ENCODE results near the gene UBA52. TPM values are rescaled to one million over a fixed set of nuclear protein-coding genes. Genes with fewer than 3 reads are reported as not detected.

The UBA52 gene
- total and polyA plus RNA-seq, 2 of the 8 experiments (the other 6 are each of a cell fraction or from before 2014, with no cell fraction given), result 1,340 to 5,409 TPM

DNA sequence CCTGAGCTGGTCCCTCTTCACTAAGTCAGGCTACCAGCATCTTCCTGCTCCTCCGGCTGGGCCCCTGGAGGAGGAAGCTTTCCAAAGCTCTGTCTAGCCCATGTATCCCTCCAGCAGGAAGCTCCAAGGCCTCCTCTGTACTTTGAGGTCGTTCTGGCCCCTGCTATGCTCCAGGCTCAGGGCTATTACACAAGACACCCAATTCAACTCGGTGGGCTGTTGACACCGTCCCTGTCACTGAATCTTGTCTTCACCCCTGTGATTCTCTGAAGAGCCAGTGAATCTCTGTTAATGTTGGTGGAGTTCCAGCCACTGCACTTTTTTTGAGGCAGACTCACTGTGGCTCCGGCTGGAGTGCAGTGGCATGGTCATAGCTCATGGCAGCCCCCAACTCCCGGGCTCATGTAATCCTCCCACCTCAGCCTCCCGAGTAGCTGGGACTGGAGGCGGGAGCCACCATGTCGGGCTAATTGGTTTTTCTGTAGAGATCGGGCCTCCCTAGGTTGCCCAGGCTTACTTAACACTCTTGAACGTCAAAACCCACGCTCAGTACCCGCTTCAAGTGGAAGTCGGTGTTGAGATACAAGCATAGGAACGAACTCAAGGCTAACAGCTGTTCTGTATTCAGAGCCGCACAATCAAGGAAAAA lies 16.4 kb downstream of the UBA52 start:
- H2AK5ac ChIP-seq (ENCODE audit: low read depth, low read length), result no peak overlapping the region
- peak overlapping the region; percentile 89 for H2BK15ac ChIP-seq (ENCODE audit: low read length)
- H3K4ac ChIP-seq (replicated peaks; ENCODE audit: insufficient read length, low read depth, low read length), result peak overlapping the region; percentile 40
- FAIRE-seq (no peak), DNase-seq (ENCODE audit: low read depth in 1 of 2, low spot score in 2 of 2) (no peak)
- H4K20me1 ChIP-seq (replicated peaks in 1 of 2; ENCODE audit: control insufficient read depth in 1 of 2, insufficient read depth in 2 of 2, low read length in 2 of 2), result peaks cover 0 to 3% of the 10 kb centered on the region in 2 experiments
- H4K8ac ChIP-seq (ENCODE audit: extremely low read depth, insufficient read depth, low read length), result no peak overlapping the region
- TF ChIP-seq ASH2L (IDR thresholded peaks at IDR 0.05; ENCODE audit: low read length), result no peak
- peak; percentile 8 for TF ChIP-seq EZH2 (IDR thresholded peaks at IDR 0.05; ENCODE audit: low read depth, low read length, severe bottlenecking)
- TF ChIP-seq RXRA (IDR thresholded peaks at IDR 0.05; ENCODE audit: insufficient read depth, low read depth, low read length), result no peak
- no peaks in the 10 kb centered on the region for H3K36me3 ChIP-seq (ENCODE audit: control insufficient read depth in 2 of 4, insufficient read depth in 4 of 4, low read length in 3 of 4)
- peaks cover 2 to 11% (median 6%) of the 10 kb centered on the region in 4 experiments for H3K4me1 ChIP-seq (replicated peaks in 1 of 4; ENCODE audit: control insufficient read depth in 3 of 4, insufficient read depth in 4 of 4, low read length in 3 of 4)
- no peaks in the 10 kb centered on the region for H3K79me1 ChIP-seq (ENCODE audit: low read depth, low read length)
- H2BK12ac ChIP-seq (ENCODE audit: low read depth, low read length), result 0 out of 2 replicates have a peak overlapping the region, but pooled peaks have one; percentile 60
- peak overlapping the region in 2 of 4 experiments; percentile 71 to 86; a peak in 2 of 7 replicates for H3K9ac ChIP-seq (replicated peaks in 1 of 4; ENCODE audit: extremely low read depth in 1 of 4, low read depth in 3 of 4, low read length in 3 of 4)
- peak overlapping the region; percentile 75 to 95 for H3K4me2 ChIP-seq (ENCODE audit: insufficient read depth in 1 of 2, low read depth in 2 of 2, low read length in 2 of 2)
- H3K27me3 ChIP-seq (replicated peaks in 1 of 4; ENCODE audit: control insufficient read depth in 3 of 4, extremely low read depth in 1 of 4, insufficient read depth in 3 of 4, low read length in 3 of 4), result no peaks in the 10 kb centered on the region; a peak in 1 of 7 replicates
- H2AFZ ChIP-seq (ENCODE audit: low read length), result peak overlapping the region; percentile 91; the same call in 1 of the 2 replicates
- H2BK20ac ChIP-seq (ENCODE audit: low read length), result no peak overlapping the region; the same call in 1 of the 2 replicates
- H3K14ac ChIP-seq (ENCODE audit: insufficient read length), result no peak overlapping the region
- H3K18ac ChIP-seq (ENCODE audit: extremely low read depth, low read length), result peak overlapping the region; percentile 97; the same call in 1 of the 2 replicates
- H3K79me2 ChIP-seq (ENCODE audit: control insufficient read depth in 1 of 2, insufficient read depth in 2 of 2, low read length in 2 of 2), result no peaks in the 10 kb centered on the region
- no peaks in the 10 kb centered on the region for H3K9me3 ChIP-seq (ENCODE audit: insufficient read depth in 2 of 2, low read depth in 1 of 2, low read length in 1 of 2)
- H3K56ac ChIP-seq (replicated peaks; ENCODE audit: insufficient read length, low read depth, low read length), result no peak overlapping the region
- no peak overlapping the region for H3K23ac ChIP-seq (ENCODE audit: insufficient read length)
- ChIA-PET POLR2A (ENCODE audit: partially characterized antibody) (interaction anchor here (0.6 to 10.3 kb wide), 15 partner anchors 7 to 1079 kb away, joined by 3 to 112 read pairs (median 5); partner anchors contain the start of genes KXD1 and UBA52), CTCF (ENCODE audit: partially characterized antibody) (interaction anchor here (0.6 to 12.5 kb wide), 37 partner anchors 9 to 268 kb away, joined by 3 to 139 read pairs (median 3); partner anchors contain the start of genes FKBP8, KXD1 and UBA52)
- H3K4me3 ChIP-seq (ENCODE audit: extremely low read depth in 1 of 4, insufficient read depth in 2 of 4, low read depth in 3 of 4, low read length in 4 of 4), result peak overlapping the region; percentile 78 to 91 (median 84)
- H3K27ac ChIP-seq (ENCODE audit: low read depth, low read length), result peak overlapping the region; percentile 94; the same call in 1 of the 2 replicates
- peaks cover 11% of the 10 kb centered on the region for H3K23me2 ChIP-seq (ENCODE audit: low read depth, low read length)
- H2BK120ac ChIP-seq (replicated peaks; ENCODE audit: low read depth, low read length), result no peak overlapping the region
- H4K91ac ChIP-seq (replicated peaks; ENCODE audit: insufficient read length, low read length), result no peak overlapping the region
- 0 out of 2 replicates have a peak overlapping the region, but pooled peaks have one; percentile 86 for H2BK5ac ChIP-seq (ENCODE audit: low read depth, low read length)
- H4K5ac ChIP-seq (ENCODE audit: insufficient read length, low read depth, low read length), result peak overlapping the region; percentile 3
- 45% methylated on average over 16 of the region's 16 CpGs; no CpG with 5 or more reads in 1 of the 2 experiments for WGBS, 2 experiments (ENCODE audit: extremely low coverage in 1 of 2, insufficient coverage in 1 of 2, insufficient read length in 1 of 2, insufficient replicate concordance in 2 of 2, low coverage in 1 of 2, low lambda C conversion rate in 2 of 2, missing lambda C conversion rate in 1 of 2)
